ENCODE data around the gene THRB. TPM values are rescaled to one million over a fixed set of nuclear protein-coding genes. Genes with fewer than 3 reads are reported as not detected.

THRB gene
- total RNA-seq, 1 donor from 2014 or later, result 0.56 TPM

DNA sequence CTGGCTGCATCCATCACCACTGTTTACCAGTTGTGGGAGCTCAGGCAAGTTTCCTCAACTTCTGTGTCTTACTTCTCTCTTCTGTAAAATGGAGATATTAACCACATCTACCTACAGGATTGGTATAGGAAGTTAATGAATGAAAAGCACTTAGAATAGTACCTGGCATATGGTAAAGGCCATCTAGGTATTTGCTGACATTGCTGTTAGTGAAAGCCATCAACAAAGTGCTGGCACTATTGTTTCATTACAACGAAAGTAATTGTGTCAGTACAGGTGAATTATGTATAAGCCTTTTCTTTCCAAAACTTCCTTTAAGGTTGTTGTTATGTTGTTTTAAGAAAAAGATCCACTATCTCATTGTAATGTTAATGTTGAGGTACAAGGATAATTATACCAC, 352.5 kb downstream of the THRB start:
- H3K27ac Mint-ChIP-seq (ENCODE audit: unreplicated experiment), result no peak overlapping the region

DNA sequence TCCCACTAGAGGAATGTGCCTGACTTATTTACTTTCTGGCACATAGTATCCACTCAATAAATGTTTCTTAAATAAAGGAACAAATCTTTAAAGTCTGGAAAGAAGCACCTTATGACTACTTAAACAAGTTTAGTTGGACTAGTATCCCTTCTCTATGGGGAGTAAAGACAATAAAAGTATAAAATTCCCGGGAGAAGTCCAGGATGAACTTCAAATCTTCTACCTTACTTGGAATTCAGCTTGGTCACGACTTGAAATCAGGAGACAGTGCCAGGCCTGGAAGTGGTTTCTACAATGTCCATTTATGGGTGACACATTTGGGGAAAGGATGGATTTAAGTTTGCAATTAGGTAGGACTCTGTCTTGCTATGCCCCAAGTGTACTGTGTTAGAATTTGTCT, 353.1 kb downstream of the THRB start:
- H3K4me3 Mint-ChIP-seq (ENCODE audit: unreplicated experiment), result no peak overlapping the region
- peaks cover 5% of the 10 kb centered on the region for H3K4me1 Mint-ChIP-seq (ENCODE audit: low read depth, unreplicated experiment)
- no peaks in the 10 kb centered on the region for H3K9me3 Mint-ChIP-seq (ENCODE audit: unreplicated experiment)
- H3K36me3 Mint-ChIP-seq (ENCODE audit: unreplicated experiment), result no peaks in the 10 kb centered on the region
- no peak for DNase-seq
- no peak overlapping the region for H3K27ac Mint-ChIP-seq (ENCODE audit: unreplicated experiment)
- TF ChIP-seq, protein P1, sequence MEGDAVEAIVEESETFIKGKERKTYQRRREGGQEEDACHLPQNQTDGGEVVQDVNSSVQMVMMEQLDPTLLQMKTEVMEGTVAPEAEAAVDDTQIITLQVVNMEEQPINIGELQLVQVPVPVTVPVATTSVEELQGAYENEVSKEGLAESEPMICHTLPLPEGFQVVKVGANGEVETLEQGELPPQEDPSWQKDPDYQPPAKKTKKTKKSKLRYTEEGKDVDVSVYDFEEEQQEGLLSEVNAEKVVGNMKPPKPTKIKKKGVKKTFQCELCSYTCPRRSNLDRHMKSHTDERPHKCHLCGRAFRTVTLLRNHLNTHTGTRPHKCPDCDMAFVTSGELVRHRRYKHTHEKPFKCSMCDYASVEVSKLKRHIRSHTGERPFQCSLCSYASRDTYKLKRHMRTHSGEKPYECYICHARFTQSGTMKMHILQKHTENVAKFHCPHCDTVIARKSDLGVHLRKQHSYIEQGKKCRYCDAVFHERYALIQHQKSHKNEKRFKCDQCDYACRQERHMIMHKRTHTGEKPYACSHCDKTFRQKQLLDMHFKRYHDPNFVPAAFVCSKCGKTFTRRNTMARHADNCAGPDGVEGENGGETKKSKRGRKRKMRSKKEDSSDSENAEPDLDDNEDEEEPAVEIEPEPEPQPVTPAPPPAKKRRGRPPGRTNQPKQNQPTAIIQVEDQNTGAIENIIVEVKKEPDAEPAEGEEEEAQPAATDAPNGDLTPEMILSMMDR (IDR thresholded peaks at IDR 0.05; ENCODE audit: partially characterized antibody, unreplicated experiment), result no peak
- H3K27me3 Mint-ChIP-seq (ENCODE audit: unreplicated experiment), result peaks cover 2% of the 10 kb centered on the region

More for the DNA sequence above, 352.5 kb downstream of the THRB start:
- peaks cover 5% of the 10 kb centered on the region for H3K4me1 Mint-ChIP-seq (ENCODE audit: low read depth, unreplicated experiment)
- TF ChIP-seq, protein P1 (IDR thresholded peaks at IDR 0.05; ENCODE audit: partially characterized antibody, unreplicated experiment), result no peak
- no peaks in the 10 kb centered on the region for H3K36me3 Mint-ChIP-seq (ENCODE audit: unreplicated experiment)
- H3K27me3 Mint-ChIP-seq (ENCODE audit: unreplicated experiment), result peaks cover 2% of the 10 kb centered on the region
- DNase-seq, result no peak
- no peak overlapping the region for H3K4me3 Mint-ChIP-seq (ENCODE audit: unreplicated experiment)
- H3K9me3 Mint-ChIP-seq (ENCODE audit: unreplicated experiment), result no peaks in the 10 kb centered on the region

DNA sequence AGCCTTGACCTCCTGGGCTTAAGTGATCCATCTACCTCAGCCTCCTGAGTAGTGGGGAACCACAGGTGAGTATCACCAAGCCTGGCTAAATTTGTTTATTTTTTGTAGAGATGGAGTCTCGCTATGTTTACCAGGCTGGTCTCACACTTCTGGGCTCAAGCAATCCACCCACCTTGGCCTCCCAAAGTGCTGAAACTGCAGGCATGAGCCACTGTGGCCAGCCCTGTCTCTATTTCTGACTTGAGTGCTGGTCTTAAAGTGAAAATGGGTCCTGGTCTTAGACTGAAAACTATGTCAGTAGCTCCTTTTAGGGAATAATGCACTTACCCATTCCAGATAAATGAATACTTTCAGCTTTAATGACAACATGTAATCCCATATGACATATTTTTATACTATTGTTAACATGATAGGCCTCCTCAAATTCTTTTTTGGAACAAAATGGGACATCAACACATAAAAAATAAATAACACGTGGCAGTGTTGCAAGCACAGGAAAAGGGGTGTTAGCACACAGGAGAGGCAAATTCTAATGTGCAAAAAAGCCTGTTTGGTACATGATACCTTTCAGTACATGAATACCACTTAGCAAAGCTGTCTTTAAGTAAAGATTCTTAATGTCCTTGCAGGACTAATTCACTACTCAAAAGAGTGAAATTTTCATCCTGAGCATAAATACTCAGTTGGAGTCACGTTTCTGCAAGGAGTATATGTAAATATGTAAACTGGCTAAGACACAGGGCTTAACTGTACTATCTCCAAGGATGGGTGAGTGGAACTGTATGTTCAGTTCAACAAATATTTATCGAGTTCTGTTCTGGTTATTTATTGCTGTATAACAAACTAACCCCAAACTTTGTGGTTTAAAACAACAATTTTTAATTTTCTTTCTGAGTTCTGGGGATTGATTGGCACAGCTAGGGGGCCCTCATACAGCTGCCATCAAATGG, 354.9 kb downstream of the THRB start:
- Mint-ChIP-seq H3K4me1 (ENCODE audit: low read depth, unreplicated experiment) (peaks cover 5% of the 10 kb centered on the region), H3K4me3 (ENCODE audit: unreplicated experiment) (no peak overlapping the region), H3K9me3 (ENCODE audit: unreplicated experiment) (no peaks in the 10 kb centered on the region), H3K27me3 (ENCODE audit: unreplicated experiment) (peaks cover 2% of the 10 kb centered on the region), H3K27ac (ENCODE audit: unreplicated experiment) (peak overlapping the region; percentile 24), H3K36me3 (ENCODE audit: unreplicated experiment) (no peaks in the 10 kb centered on the region)
- TF ChIP-seq, protein P1 (IDR thresholded peaks at IDR 0.05; ENCODE audit: partially characterized antibody, unreplicated experiment), result no peak
- DNase-seq, result no peak

DNA sequence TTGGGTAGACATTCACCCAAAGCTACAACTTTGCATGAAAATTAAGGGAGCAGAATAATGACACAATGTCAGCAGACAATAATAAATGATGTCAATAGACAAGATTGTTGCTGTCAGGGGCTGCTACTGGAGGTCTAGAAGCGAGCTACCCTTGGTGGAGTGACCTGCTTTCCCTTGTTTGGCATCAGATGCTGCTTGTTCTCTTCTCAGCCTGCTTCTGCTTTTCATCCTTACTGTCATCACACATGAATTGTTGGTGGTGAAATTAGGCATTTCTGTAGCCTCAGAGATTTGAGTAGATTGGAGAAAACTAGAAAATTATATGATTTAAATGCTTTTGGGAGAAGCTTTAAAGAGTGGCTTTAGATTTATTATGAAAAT, 355.8 kb downstream of the THRB start:
- Mint-ChIP-seq H3K9me3 (ENCODE audit: unreplicated experiment) (no peaks in the 10 kb centered on the region), H3K27me3 (ENCODE audit: unreplicated experiment) (peaks cover 2% of the 10 kb centered on the region), H3K36me3 (ENCODE audit: unreplicated experiment) (no peaks in the 10 kb centered on the region), H3K27ac (ENCODE audit: unreplicated experiment) (no peak overlapping the region), H3K4me3 (ENCODE audit: unreplicated experiment) (no peak overlapping the region), H3K4me1 (ENCODE audit: low read depth, unreplicated experiment) (peaks cover 5% of the 10 kb centered on the region)
- TF ChIP-seq, protein P1 (IDR thresholded peaks at IDR 0.05; ENCODE audit: partially characterized antibody, unreplicated experiment), result no peak
- DNase-seq, result no peak

Measured in glutamatergic neuron (in vitro differentiated cells).